HT-29 (cell line): ENCODE data around the gene TMEM135. TPM values are rescaled to one million over a fixed set of nuclear protein-coding genes. Genes with fewer than 3 reads are reported as not detected.

ENCODE experiments used
- DNase-seq: peaks from one replicate; pipeline ENCODE4 v3.0.0-alpha.2; 2015; ENCODE audit warnings: low spot score
- total RNA-seq: library from RNA; depleted of rRNA; stranded (reverse); fragments of >200 nt; shearing (Covaris generic); gene quantifications from 2 replicates; pipeline ENCODE4 v1.2.3, GENCODE V29; 2014

Gene TMEM135
- total RNA-seq, 1 experiment from 2014 or later, result 9.9 TPM

- DNase-seq, result no peak
Measured at GRCh38 chr11:87301785-87302540, 264.2 kb downstream of the TMEM135 start.

GRCh38 chr11:87304412-87304811 lies 266.7 kb downstream of the TMEM135 start:
- no peak for DNase-seq

- no peak for DNase-seq
Measured at GRCh38 chr11:87306262-87306851, 268.6 kb downstream of the TMEM135 start.

- no peak for DNase-seq
Measured at GRCh38 chr11:87307101-87307500, 269.4 kb downstream of the TMEM135 start.

- DNase-seq, result no peak
Measured at GRCh38 chr11:87315229-87315628, 277.5 kb downstream of the TMEM135 start.

- no peak for DNase-seq
Measured at GRCh38 chr11:87316491-87316890, 278.8 kb downstream of the TMEM135 start.

GRCh38 chr11:87317441-87317840 lies 279.7 kb downstream of the TMEM135 start:
- no peak for DNase-seq

GRCh38 chr11:87320123-87320522 lies 282.4 kb downstream of the TMEM135 start:
- no peak for DNase-seq

GRCh38 chr11:87322568-87322967 lies 284.8 kb downstream of the TMEM135 start:
- DNase-seq, result no peak

- DNase-seq, result no peak
Measured at GRCh38 chr11:87323899-87324298, 286.2 kb downstream of the TMEM135 start.

- DNase-seq, result no peak
Measured at GRCh38 chr11:87324817-87325489, 287.2 kb downstream of the TMEM135 start.

- DNase-seq, result no peak
Measured at GRCh38 chr11:87325490-87325872, 287.7 kb downstream of the TMEM135 start.

- DNase-seq, result no peak
Measured at GRCh38 chr11:87326594-87326993, 288.9 kb downstream of the TMEM135 start.

- DNase-seq, result no peak
Measured at GRCh38 chr11:87329172-87329571, 291.4 kb downstream of the TMEM135 start.

- no peak for DNase-seq
Measured at GRCh38 chr11:87330187-87330601, 292.5 kb downstream of the TMEM135 start.

- no peak for DNase-seq
Measured at GRCh38 chr11:87331273-87331672, 293.5 kb downstream of the TMEM135 start.

- DNase-seq, result no peak
Measured at GRCh38 chr11:87338046-87338639, 300.4 kb downstream of the TMEM135 start.

GRCh38 chr11:87339416-87339815 lies 301.7 kb downstream of the TMEM135 start:
- DNase-seq, result no peak

- DNase-seq, result no peak
Measured at GRCh38 chr11:87347441-87347840, 309.7 kb downstream of the TMEM135 start.

GRCh38 chr11:87347854-87348253 lies 310.1 kb downstream of the TMEM135 start:
- DNase-seq, result no peak

GRCh38 chr11:87351676-87352075 lies 313.9 kb downstream of the TMEM135 start:
- no peak for DNase-seq
